ENCODE data around the gene C19orf53.
A peak's percentile ranks its signal among the peaks of the same experiment; 100 is the strongest.
"Not testable (repeated sequence)": the region's sequence is repeated elsewhere in the genome, so short reads cannot be mapped to it uniquely, and the experiment has no call there.

The C19orf53 gene

DNA sequence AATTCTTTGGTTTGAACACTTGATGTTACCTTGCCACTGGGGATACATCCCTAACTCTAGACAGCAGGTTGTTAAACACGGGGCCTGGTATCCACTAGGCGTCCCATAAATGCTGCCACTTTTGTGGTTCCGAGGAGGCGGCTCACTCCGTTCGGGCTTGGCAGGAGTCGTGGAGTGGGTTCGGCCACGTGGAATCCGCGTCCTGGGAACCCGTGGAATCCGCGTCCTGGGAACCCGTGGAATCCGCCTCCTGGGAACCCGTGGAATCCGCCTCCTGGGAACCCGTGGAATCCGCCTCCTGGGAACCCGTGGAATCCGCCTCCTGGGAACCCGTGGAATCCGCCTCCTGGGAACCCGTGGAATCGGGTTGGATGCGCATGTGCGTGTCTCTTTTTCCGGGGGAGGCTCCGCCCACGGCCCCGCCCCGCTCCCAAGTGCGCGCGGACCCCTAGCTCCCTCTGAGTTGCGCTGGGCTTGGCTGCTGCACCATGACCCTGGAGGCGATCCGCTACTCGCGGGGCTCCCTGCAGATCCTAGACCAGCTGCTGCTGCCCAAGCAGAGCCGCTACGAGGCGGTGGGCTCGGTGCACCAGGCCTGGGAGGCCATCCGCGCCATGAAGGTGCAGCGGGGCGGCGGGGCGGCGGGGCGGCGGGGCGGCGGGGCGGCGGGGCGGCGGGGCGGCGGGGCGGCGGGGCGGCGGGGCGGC, 10.0 kb upstream of the C19orf53 start, which contains the start of gene MRI1:
Gene MRI1, plus strand, starts transcription at position 422 of the 707 bp plus-strand sequence. Its CDS starts 67 bp downstream, at position 489.
- no peak for DNase-seq (ENCODE audit: low spot score)

DNA sequence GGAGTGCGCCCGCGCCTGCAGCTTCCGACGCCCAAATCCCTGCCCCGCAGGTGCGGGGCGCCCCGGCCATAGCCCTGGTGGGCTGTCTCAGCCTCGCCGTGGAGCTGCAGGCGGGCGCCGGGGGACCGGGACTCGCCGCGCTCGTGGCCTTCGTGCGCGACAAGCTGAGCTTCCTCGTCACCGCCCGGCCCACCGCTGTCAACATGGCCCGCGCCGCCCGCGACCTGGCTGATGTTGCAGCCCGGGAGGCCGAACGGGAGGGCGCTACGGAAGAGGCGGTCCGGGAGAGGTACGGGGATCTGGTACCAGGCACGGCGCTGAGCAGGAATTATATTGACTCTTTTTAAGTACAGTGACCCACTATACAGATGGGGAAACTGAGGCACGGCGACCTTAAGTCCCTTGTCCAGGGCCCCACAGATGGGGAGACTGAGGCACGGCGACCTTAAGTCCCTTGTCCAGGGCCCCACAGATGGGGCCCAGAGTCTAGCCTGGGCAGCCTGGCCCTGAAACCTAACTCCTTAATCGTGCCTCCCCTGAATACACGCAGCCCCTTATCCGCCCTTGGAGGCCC, 9.3 kb upstream of the C19orf53 start:
- no peak for DNase-seq (ENCODE audit: low spot score)

DNA sequence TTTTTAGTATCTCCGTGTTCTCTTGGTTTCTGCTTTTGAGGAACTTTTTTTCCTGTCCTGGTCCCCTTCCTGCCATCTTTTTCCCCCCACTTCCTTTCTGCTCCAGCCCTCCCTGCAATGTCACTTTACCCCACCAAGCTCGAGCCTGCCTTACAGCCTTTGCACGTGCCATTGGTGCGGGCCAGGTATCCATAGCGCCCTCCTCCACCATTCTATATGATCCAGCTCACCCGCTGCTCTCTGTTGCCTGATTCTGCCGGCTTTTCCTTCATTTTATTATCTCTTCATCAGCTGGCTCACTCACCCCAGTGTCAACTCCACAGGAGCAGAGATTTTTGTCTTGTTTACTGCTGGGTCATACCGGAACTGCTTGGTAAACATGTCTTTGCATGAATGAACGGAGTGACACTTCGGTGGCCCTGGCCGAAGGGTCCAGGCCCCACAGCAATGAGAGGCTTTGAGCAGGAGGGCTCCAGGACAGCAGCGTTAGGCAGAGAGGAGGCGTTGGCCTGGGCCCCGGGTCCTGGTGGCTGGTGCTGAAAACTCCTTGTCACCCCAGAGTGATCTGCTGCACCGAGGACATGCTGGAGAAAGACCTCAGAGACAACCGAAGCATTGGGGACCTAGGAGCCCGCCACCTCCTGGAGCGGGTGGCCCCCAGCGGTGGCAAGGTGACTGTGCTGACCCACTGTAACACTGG, 8.7 kb upstream of the C19orf53 start:
- DNase-seq (ENCODE audit: low spot score) = no peak

DNA sequence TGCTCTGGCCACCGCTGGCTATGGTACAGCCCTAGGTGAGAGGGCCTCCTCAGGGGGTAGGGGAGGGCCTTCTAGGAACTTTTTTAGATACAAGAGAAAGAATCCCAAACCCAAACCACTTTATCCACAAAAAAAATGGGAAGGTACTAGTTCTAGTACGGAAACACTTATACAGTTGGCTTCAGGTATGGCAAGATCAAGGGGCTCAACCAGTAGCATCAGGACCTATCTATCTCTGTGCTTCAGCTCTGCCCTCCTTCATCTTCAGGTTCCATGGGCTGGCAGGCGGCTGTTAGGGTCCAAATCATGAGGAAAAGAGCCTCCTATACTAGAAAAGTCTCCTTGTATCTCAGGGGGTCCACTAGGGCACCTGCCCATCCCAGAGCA, 8.2 kb upstream of the C19orf53 start:
- DNase-seq (ENCODE audit: low spot score) = no peak

DNA sequence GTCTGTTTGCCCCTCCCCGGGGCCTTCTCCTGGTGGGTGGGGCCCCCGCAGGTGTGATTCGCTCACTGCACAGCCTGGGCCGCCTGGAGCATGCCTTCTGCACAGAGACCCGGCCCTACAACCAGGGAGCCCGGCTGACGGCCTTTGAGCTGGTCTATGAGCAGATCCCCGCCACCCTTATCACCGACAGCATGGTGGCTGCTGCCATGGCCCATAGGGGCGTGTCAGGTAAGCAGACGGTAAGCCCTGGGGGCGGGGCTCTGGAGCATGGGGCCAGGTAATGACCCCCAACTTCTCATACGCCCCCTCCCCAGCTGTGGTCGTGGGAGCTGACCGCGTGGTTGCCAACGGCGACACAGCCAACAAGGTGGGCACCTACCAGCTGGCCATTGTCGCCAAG, 5.7 kb upstream of the C19orf53 start:
- DNase-seq (ENCODE audit: low spot score) = no peak

DNA sequence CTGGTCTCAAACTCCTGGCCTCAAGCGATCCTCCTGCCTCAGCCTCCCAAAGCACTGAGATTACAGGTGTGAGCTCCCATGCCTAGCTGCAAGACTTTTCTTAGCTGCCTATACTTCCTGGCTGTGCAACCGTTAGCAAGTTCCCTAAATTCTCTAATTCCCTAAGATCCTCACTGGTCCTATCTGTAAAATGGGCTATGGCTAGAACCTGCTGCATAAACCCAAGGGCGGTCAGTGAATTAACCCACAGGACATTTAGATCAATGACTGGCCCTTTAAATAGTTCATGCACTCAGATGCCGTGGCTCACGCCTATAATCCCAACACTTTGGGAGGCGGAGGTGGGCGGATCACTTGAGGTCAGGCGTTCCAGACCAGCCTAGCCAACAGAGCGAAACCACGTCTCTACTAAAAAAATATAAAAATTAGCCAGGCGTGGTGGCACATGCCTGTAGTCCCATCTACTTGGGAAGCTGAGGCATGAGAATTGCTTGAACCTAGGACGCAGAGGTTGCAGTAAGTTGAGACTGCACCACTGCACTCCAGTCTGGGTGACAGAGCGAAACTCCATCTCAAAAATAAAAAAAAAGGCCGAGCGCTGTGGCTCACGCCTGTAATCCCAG, 4.1 kb upstream of the C19orf53 start:
- no peak for DNase-seq (ENCODE audit: low spot score)

DNA sequence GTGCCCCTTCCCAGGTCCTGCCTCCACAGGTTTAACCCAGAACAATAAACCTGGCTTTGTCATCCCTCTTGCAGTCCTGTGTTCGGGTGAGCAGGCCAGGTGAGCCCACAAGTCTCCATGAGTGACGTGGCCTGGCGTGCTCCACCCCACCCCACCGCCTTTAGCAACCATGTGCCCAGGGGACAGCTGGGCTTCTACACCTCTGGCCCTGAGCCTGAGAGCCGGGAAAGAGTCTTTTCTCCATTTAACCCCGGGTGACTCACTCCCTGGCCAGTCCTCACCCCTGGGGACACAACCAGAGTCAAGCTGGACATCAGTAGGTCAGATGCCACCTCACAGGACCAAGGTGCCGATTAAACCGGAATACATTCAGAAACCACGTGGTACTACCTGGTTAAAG, 4.1 kb downstream of the C19orf53 start:
- DNase-seq (ENCODE audit: low spot score) = no peak

DNA sequence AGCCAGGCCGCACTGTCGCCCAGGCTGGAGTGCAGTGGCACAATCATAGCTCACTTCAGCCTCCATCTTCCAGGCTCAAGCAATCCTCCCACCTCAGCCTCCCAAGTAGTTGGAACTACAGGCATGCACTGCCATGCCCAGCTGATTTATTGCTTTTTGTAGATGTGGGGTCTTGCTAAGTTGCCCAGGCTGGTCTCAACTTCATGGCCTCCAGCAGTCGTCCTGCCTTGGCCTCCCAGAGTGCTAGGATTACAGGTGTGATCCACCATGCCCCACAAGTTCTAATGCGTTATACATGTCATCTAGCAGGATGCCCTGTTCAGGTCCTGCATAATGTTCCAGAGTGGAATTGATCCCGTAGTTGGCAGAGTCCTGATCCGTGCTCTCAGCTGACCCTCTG, 4.6 kb downstream of the C19orf53 start:
- DNase-seq (ENCODE audit: low spot score) = no peak

DNA sequence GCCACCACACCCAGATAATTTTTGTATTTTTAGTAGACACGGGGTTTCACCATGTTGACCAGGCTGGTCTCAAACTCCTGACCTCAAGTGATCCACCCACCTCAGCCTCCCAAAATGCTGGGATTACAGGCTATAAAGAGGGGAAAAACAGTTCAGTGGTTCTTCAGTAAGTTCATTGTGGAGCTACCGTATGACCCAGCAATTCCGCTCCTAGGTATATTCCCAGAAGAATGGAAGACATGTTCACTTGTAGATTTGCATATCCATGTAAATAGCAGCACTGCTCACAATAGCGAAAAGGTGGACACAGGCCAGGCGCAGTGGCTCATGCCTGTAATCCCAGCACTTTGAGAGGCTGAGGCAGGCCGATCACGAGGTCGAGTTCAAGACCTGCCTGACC, 5.5 kb downstream of the C19orf53 start:
- DNase-seq (ENCODE audit: low spot score) = not testable (repeated sequence)

DNA sequence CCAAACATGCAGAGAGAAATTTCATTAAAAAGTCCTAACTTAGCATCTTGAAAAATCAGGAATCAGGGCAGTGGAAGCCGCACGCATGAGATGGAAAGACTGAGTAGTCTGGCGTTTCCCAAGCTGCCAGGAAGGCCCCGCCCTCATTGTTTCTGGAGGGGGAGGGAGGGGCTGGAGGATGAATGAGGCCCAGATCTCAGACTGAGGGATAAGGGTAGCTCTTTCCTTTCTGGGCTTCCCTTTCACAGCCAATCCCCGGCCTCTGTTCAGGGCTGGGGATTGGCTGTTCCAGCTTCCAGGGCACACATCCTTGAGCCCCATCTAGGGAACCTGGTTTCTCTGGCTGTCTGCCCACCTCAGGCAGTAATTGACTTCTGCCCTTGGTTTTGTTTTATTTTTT, 7.3 kb downstream of the C19orf53 start:
- no peak for DNase-seq (ENCODE audit: low spot score)

DNA sequence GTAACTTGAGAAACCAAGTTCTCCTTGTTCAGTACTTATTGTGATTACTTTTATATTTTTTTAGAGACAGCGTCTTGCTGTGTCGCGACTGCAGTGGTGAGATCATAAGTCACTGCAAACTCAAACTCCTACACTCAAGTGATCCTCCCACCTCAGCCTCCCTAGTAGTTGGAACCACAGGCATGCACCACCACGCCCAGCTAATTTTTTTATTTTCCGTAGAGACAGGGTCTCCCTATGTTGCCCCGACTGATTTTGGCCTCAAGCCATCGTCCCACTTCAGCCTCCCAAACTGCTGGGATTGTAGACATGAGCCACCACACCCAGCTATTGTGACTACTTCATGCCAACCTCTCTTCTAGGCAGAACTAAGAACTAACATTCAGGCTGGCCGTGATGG, 8.3 kb downstream of the C19orf53 start:
- no peak for DNase-seq (ENCODE audit: low spot score)

DNA sequence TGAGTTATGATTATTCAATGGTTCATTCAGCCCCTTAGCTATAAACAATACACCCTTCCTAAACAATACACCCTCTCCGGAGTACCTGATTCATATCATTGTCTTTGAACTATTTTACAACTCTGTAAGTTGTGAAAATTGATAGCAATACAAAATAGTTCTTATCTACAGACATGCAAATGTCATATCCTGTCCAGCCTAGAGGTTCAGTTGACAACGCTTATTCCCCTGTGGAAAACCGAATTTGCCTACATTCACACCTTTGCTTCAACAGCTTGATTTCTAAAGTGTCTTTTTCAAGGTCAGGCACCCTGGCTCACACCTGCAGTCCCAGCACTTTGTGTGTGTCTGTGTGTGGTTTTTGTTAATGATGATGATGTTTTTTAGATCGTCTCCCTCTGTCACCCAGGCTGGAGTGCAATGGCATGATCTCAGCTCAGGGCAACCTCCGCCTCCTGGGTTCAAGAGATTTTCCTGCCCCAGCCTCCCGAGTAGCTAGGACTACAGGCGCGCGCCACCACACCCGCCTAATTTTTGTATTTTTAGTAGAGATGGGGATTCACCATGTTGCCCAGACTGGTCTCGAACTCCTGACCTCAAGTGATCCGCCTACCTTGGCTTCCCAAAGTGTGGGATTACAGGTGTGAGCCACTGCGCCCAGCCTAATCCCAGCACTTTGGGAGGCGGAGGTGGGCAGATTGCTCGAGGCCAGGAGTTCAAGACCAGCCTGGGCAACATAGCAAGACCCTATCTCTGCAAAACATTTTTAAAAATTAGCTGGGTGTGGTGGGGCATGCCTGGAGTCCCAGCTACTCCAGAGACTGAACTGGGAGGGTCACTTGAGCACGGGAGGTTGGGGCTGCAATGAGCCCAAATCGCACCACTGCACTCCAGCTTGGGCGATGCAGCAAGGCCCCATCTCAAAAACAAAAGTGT, 9.6 kb downstream of the C19orf53 start:
- no peak for DNase-seq (ENCODE audit: low spot score)

DNA sequence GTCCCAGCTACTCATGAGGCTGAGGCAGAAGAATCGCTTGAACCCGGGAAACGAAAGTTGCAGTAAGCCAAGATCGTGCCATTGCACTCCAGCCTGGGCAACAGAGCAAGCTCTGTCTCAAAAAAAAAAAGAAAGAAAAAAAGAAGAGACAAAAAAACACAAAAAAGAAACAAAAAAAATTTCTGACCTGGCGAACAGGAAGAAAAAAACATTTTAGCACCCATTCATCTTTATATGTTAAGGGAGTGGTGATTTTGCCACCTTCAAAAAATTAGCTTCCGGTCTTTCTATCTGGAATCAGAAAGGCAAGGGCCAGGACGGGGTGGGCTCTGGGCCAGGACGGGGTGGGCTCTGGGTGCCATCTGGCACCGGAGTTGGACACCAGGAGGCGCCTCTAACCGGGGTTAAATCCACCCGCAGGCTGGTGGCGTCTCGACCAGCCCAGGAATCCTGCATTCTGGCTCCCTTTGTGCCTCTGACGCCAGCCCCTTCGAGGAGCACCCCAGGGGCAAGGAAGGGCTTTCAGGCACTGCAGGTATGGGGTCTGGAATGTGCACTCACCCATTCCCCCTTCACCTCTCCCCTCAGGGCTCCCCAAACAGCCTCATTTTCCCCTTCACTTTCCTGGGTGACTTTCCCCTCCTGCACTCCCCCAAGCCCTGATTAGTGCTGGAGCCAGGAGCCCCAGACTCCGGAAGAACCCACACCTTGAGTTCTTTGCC, 10.6 kb downstream of the C19orf53 start:
- DNase-seq (ENCODE audit: low spot score) = peak; percentile 71

DNA sequence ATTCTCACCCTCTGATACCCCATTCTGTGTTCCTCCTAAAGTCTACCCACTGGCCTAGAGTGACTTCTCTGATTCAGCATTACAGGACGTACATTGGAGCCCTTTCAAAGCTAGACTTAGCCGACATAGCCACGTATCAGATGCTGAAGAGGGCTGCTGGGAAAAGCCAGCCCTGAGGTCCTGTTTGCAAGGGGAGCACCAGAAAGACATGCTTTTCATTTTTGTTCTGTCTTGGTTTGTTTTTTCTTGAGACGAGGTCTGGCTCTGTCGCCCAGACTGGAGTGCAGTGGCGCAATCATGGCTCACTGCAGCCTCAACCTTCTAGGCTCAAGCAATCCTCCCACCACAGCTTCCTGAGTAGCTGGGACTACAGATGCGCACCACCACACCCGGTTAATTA, 14.7 kb downstream of the C19orf53 start:
- no peak for DNase-seq (ENCODE audit: low spot score)

DNA sequence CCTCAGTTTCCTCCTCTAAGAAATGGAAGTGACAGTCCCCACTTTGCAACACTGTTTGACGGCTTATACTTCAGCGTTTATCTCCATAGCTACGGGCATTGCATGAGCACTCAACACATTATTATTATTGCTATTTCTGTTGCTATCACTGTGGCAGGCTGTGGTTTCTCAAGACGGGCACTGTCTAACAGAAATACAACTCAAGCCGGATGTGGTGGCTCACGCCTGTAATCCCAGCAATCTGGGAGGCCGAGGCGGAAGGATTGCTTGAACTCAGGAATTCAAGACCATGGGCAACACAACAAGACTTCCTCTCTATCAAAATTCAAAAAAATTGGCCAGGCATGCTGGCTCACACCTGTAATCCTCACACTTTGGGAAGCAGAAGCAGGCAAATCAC, 16.1 kb downstream of the C19orf53 start:
- DNase-seq (ENCODE audit: low spot score) = no peak

DNA sequence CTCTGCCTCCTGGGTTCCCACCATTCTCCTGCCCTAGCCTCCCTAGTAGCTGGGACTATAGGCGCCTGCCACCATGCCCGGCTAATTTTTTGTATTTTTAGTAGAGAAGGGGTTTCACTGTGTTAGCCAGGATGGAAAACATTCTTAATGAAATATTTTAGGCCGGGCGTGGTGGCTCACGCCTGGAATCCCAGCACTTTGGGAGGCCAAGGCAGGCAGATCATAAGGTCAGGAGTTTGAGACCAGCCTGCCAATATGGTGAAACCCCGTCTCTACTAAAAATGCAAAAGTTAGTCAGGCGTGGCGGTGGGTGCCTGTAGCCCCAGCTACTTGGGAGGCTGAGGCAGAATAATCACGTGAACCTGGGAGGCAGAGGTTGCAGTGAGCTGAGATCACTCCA, 19.1 kb downstream of the C19orf53 start:
- not testable (repeated sequence) for DNase-seq (ENCODE audit: low spot score)

DNA sequence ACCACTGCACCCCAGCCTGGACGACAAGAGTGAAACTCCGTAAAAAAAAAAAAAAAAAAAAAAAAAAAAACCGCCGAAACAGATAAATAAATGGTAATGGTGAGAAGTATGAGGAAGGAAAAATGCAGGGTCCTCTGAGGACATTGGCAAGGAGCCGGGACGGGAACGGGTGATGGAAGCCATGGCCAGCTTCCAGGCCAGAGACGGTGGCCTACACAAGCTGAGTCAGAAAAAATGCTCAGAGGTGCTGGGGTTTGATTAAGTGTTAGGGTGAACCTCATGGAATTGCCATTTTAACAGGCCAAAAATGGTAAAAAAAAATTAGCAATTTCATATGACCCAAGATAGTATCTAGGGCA, 20.1 kb downstream of the C19orf53 start:
- peak; percentile 70 for DNase-seq (ENCODE audit: low spot score)

DNA sequence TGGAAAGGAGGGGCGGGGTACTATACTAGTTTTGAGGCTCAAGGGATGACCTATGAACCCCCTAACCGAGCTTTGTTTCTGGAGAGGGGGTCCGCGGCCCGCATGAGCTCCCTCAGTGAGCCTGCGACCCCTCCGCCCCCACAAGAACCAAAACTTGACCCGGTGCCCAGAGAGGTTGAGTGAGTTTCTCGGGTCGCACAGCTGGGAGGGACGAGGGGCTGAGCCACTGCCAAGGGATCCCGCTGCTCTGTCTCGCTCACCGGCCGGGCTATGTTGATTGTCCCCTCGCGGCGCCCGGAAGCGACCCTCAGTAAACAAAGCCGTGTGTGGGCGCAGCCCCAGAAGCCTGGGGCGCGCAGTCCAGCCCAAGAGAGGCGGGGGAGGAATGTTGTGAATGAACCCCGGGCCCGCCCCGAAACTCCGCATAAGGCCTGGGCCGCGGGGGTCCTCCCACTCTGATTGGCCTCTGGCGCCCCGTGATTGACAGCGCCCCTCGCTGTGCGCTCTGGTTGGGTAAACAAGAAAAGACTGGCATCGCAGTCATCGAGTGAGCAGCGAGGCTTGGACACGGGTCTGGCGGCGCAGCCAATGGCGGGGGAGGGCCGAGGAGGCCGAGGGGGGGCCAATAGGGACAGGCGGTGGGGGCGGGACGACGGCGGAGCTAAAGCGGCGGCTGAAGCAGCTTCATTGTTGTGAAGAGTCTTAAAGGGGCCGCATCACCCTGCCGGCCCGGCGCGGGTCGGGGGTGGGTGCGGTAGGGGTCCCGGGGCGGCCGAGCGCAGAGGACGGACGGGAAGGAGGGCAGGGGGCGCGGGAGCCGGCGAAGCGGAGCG, 20.7 kb downstream of the C19orf53 start, which contains the start of gene ZSWIM4:
Gene ZSWIM4, plus strand, starts transcription at position 687 of the 833 bp plus-strand sequence. CDS start 206 bp downstream, outside the sequence.
- DNase-seq (ENCODE audit: low spot score) = peak; percentile 97

DNA sequence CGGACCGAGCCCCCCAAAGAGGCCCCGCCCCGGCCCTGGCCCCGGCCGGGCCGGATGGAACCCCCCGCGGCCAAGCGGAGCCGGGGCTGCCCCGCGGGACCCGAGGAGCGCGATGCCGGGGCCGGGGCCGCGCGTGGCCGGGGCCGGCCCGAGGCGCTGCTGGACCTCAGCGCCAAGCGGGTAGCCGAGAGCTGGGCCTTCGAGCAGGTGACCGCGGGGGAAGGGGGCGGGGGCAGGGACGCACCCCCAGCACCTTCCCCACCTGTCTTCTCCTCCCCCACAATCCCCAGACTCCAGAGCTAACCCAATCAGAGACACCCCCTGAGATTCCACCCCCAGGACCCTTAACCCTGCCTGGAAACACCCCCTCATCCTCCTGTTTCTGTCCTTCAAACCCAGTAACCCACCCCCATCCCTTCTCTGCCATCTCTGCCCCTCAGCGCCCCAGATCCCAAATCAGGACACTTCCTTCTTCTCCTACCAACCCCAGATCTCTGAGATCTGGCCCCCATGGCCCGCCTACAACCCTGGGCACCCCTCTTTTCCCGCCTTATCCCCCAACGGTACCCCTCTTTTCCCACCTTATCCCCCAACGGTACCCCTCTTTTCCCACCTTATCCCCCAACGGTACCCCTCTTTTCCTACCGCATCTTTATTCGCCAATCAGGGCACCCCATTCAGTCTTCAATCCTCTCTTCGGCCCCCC, 21.5 kb downstream of the C19orf53 start:
- DNase-seq (ENCODE audit: low spot score) = no peak

Data from hematopoietic multipotent progenitor cell treated with erythropoietin and hydrocortisone succinate and interleukin-3 and kit ligand, for 17 days (in vitro differentiated cells).